Measurements from ENCODE around the gene MISP. TPM values are rescaled to one million over a fixed set of nuclear protein-coding genes. Genes with fewer than 3 reads are reported as not detected.
A peak's percentile ranks its signal among the peaks of the same experiment; 100 is the strongest.

Gene MISP
- total and polyA plus RNA-seq, 2 of the 13 experiments (the other 11 are each of a cell fraction or from before 2014, with no cell fraction given) = 0.67 to 1.3 TPM

DNA sequence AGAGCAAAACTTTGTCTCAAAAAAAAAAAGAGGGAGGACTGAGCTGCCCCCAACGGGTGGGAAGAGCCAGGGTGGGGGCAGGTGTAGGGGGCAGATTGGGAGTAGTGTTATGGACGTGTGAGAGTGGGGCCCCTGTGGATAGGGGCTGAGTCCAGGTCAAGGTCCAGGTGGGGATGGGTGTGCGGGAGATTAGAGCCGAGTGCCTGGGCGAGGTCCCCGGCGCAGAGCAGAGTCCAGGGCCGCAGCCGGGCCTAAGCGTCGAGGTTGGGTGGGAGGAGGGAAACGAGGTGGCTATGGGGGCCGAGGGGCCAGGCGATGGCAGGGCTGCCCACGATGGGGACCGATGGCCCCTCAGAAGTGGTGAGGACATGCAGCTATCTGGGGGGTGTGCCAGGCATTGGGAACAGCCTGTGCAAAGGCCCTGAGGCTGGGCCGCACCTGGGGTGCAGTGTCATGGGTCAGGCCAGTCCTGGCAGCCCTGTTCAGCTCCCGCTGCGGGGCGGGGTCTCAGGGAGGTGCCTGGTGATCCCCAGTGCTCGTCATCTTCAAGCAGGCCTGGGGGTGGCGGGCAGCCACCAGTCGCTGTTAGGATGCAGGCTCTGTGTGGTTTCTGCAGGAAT is 12.3 kb upstream of the MISP start (continued):
- TF ChIP-seq ZNF556 (CRISPR knock-in tag; IDR thresholded peaks at IDR 0.05; ENCODE audit: borderline replicate concordance) (peak; percentile 54; the same call in 1 of the 2 replicates), ZNF280D (CRISPR knock-in tag; IDR thresholded peaks at IDR 0.05) (peak; percentile 44; the same call in 1 of the 2 replicates), ARID2 (CRISPR knock-in tag; IDR thresholded peaks at IDR 0.05; ENCODE audit: borderline replicate concordance) (peak; percentile 63; the same call in 1 of the 2 replicates), MEIS1 (CRISPR knock-in tag; IDR thresholded peaks at IDR 0.05; ENCODE audit: borderline replicate concordance) (peak; percentile 62; the same call in 1 of the 2 replicates), FOSL2 (CRISPR knock-in tag; IDR thresholded peaks at IDR 0.05) (peak; percentile 58), ZMYM3 (CRISPR knock-in tag; IDR thresholded peaks at IDR 0.05) (peak; percentile 99), NFE2L2 (IDR thresholded peaks at IDR 0.05; ENCODE audit: low read length) (no peak), ZNF704 (CRISPR knock-in tag; IDR thresholded peaks at IDR 0.05; ENCODE audit: borderline replicate concordance) (peak; percentile 34; the same call in 1 of the 2 replicates), CBX1 (IDR thresholded peaks at IDR 0.05; ENCODE audit: low read depth) (peak; percentile 73), ASH2L (IDR thresholded peaks at IDR 0.05; ENCODE audit: insufficient read length, low read depth, low read length) (peak; percentile 97), ZFP36L2 (CRISPR knock-in tag; IDR thresholded peaks at IDR 0.05) (no peak), POLR2AphosphoS2 (IDR thresholded peaks at IDR 0.05; ENCODE audit: low read depth, low read length) (no peak), ZNF207 (IDR thresholded peaks at IDR 0.05; ENCODE audit: borderline replicate concordance) (no peak), MIER3 (CRISPR knock-in tag; IDR thresholded peaks at IDR 0.05; ENCODE audit: borderline replicate concordance) (peak; percentile 62; the same call in 1 of the 2 replicates), NR0B2 (CRISPR knock-in tag; IDR thresholded peaks at IDR 0.05) (no peak), THRA (CRISPR knock-in tag; IDR thresholded peaks at IDR 0.05; ENCODE audit: borderline replicate concordance) (peak; percentile 90), BORCS8-MEF2B (CRISPR knock-in tag; IDR thresholded peaks at IDR 0.05) (peak; percentile 94), ZSCAN29 (CRISPR knock-in tag; conservative IDR thresholded peaks at IDR 0.05) (peak; percentile 65; the same call in 1 of the 2 replicates)
- TF ChIP-seq, protein P1, sequence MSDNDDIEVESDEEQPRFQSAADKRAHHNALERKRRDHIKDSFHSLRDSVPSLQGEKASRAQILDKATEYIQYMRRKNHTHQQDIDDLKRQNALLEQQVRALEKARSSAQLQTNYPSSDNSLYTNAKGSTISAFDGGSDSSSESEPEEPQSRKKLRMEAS (IDR thresholded peaks at IDR 0.05) = peak; percentile 96
- TF ChIP-seq, protein P2, sequence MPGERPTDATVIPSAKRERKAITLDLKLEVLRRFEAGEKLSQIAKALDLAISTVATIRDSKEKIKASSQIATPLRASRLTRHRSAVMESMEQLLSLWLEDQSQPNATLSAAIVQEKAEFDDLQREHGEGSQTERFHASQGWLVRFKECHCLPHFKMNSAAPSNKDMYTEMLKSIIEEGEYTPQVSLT (CRISPR knock-in tag; IDR thresholded peaks at IDR 0.05; ENCODE audit: borderline replicate concordance, low read depth) = no peak
- TF ChIP-seq, protein P3, sequence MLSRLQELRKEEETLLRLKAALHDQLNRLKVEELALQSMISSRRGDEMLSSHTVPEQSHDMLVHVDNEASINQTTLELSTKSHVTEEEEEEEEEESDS (CRISPR knock-in tag; IDR thresholded peaks at IDR 0.05; ENCODE audit: borderline replicate concordance) = no peak

All from HepG2 (cell line).